K562 (cell line): ENCODE results near the gene RAB31. TPM values are rescaled to one million over a fixed set of nuclear protein-coding genes. Genes with fewer than 3 reads are reported as not detected.

Experiments
- ADNP ChIP-seq: fragments of 200-800 bp; sonication (Bioruptor generic); IDR thresholded peaks from 2 replicates; pipeline ENCODE4 v1.6.1; 2016; ENCODE audit warnings: missing genetic modification characterization, missing compliant biosample characterization
- GATAD2B ChIP-seq: fragments of 450-650 bp; IDR thresholded peaks from 2 replicates; pipeline ENCODE4 v1.6.1; 2017; ENCODE audit warnings: mild to moderate bottlenecking, borderline replicate concordance
- KDM1A ChIP-seq, 2 experiments: fragments of 450-650 bp; IDR thresholded peaks; 2 replicates each; pipeline ENCODE4 v1.6.1; 2016; ENCODE audit warnings: mild to moderate bottlenecking in 2 of 2
- SMARCB1 ChIP-seq: IDR thresholded peaks from 2 replicates; pipeline ENCODE4 v1.6.1; 2011; ENCODE audit warnings: improper control_type of control experiment, low read depth; ENCODE audit not compliant: insufficient read length
- SREBF1 ChIP-seq: fragments of 150-350 bp; IDR thresholded peaks from 2 replicates; pipeline ENCODE4 v1.6.1; 2014; ENCODE audit warnings: antibody characterized with exemption, low read depth, low read length, borderline replicate concordance
- TFAM ChIP-seq: fragments of 250-450 bp; sonication (Bioruptor Pico); conservative IDR thresholded peaks from 2 replicates; pipeline ENCODE4 v1.5.0; 2021; ENCODE audit warnings: mild to moderate bottlenecking, moderate library complexity
- ZC3H8 ChIP-seq: fragments of 450-650 bp; IDR thresholded peaks from 2 replicates; pipeline ENCODE4 v1.6.1; 2017
- ZFP30 ChIP-seq: fragments of 250-450 bp; sonication (Bioruptor Pico); IDR thresholded peaks from 2 replicates; pipeline ENCODE4 v1.8.0; 2022; ENCODE audit warnings: moderate library complexity, mild to moderate bottlenecking, inconsistent platforms, borderline replicate concordance
- ZNF518B ChIP-seq: fragments of 250-450 bp; sonication (Bioruptor Pico); IDR thresholded peaks from 2 replicates; pipeline ENCODE4 v1.5.0; 2021; ENCODE audit warnings: mild to moderate bottlenecking, moderate library complexity
- ZNF586 ChIP-seq: fragments of 450-650 bp; formaldehyde crosslinking; conservative IDR thresholded peaks from 2 replicates; pipeline ENCODE4 v1.4.0; 2020; ENCODE audit warnings: mild to moderate bottlenecking, moderate library complexity
- ZNF785 ChIP-seq: fragments of 250-450 bp; sonication (Bioruptor Pico); IDR thresholded peaks from 2 replicates; pipeline ENCODE4 v1.4.0; 2020; ENCODE audit warnings: mild to moderate bottlenecking
- polyA plus RNA-seq, 8 experiments: library from polyadenylated mRNA; depleted of rRNA in 4 of 8; stranded (reverse) in 5 of 8; unstranded in 3 of 8; fragments of >200 nt; fragmentation: Nextera tagmentation in 2 of 8; fragmentation: Illumina TruSeq in 1 of 8; extraction: Ambion mirVana in 2 of 8; extraction: Trizol in 1 of 8; gene quantifications; 2 replicates each; pipeline versions ENCODE4 v1.2.1 to v1.2.3, GENCODE V29; 2011 to 2014; ENCODE audit warnings: inconsistent platforms in 1 of 8, missing spikeins in 1 of 8
- total RNA-seq, 7 experiments: library from RNA; depleted of rRNA in 6 of 7; stranded (reverse); fragments of >200 nt in 6 of 7; fragmentation: Illumina TruSeq in 2 of 7; extraction: Trizol in 2 of 7; gene quantifications; 2 replicates each; pipeline versions ENCODE4 v1.2.1 to v1.2.3, GENCODE V29; 2011 to 2021; ENCODE audit warnings: low replicate concordance in 1 of 7
- TF ChIP-seq, protein P1 (sequence below): fragments of 450-650 bp; IDR thresholded peaks from 2 replicates; pipeline ENCODE4 v1.6.1; 2016; ENCODE audit warnings: low read depth

RAB31 gene
- total and polyA plus RNA-seq, 9 of the 15 experiments (the other 6 are each of a cell fraction or from before 2014, with no cell fraction given), result 20.7 to 70.4 (median 41.3) TPM

DNA sequence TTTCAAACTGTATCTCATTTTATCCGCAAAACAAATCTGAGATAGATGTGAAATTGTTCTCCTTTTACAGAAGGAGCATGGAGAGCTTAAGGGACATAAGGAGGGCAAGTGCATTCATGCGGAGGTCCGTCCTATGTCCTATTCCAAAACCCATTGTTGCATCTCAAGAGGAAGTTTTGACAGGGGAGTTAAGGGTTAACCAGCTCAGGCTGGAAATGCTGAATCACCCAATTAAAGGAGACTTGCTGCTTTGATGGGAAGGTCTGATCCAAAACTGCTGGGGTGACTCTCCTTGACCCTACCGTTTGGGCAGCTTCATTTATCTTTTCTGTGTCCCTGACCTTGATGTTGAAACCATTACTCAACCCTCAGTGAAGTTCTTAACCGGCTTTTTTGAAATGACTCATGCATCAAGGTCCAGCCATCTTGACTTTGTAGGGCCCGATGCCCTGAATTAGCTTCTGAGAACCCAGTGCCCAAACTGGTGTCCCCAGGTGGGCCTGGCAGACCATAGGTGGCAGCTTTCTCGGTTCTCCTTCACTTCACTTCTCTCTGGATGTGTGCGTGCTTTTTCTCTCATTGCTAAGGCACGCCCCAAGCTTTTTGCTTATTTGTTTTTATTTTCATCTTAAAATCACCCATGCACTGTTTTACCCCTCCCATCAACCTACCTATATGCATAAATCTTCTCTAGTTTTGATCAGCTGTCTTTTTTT lies 161.8 kb downstream of the RAB31 start (continued):
- no peak for TF ChIP-seq TFAM
- no peak for TF ChIP-seq ZFP30 (CRISPR knock-in tag)
- no peak for TF ChIP-seq GATAD2B
- peak; percentile 93 for TF ChIP-seq SMARCB1
- TF ChIP-seq ZC3H8, result no peak
- no peak for TF ChIP-seq SREBF1
- TF ChIP-seq, protein P1, sequence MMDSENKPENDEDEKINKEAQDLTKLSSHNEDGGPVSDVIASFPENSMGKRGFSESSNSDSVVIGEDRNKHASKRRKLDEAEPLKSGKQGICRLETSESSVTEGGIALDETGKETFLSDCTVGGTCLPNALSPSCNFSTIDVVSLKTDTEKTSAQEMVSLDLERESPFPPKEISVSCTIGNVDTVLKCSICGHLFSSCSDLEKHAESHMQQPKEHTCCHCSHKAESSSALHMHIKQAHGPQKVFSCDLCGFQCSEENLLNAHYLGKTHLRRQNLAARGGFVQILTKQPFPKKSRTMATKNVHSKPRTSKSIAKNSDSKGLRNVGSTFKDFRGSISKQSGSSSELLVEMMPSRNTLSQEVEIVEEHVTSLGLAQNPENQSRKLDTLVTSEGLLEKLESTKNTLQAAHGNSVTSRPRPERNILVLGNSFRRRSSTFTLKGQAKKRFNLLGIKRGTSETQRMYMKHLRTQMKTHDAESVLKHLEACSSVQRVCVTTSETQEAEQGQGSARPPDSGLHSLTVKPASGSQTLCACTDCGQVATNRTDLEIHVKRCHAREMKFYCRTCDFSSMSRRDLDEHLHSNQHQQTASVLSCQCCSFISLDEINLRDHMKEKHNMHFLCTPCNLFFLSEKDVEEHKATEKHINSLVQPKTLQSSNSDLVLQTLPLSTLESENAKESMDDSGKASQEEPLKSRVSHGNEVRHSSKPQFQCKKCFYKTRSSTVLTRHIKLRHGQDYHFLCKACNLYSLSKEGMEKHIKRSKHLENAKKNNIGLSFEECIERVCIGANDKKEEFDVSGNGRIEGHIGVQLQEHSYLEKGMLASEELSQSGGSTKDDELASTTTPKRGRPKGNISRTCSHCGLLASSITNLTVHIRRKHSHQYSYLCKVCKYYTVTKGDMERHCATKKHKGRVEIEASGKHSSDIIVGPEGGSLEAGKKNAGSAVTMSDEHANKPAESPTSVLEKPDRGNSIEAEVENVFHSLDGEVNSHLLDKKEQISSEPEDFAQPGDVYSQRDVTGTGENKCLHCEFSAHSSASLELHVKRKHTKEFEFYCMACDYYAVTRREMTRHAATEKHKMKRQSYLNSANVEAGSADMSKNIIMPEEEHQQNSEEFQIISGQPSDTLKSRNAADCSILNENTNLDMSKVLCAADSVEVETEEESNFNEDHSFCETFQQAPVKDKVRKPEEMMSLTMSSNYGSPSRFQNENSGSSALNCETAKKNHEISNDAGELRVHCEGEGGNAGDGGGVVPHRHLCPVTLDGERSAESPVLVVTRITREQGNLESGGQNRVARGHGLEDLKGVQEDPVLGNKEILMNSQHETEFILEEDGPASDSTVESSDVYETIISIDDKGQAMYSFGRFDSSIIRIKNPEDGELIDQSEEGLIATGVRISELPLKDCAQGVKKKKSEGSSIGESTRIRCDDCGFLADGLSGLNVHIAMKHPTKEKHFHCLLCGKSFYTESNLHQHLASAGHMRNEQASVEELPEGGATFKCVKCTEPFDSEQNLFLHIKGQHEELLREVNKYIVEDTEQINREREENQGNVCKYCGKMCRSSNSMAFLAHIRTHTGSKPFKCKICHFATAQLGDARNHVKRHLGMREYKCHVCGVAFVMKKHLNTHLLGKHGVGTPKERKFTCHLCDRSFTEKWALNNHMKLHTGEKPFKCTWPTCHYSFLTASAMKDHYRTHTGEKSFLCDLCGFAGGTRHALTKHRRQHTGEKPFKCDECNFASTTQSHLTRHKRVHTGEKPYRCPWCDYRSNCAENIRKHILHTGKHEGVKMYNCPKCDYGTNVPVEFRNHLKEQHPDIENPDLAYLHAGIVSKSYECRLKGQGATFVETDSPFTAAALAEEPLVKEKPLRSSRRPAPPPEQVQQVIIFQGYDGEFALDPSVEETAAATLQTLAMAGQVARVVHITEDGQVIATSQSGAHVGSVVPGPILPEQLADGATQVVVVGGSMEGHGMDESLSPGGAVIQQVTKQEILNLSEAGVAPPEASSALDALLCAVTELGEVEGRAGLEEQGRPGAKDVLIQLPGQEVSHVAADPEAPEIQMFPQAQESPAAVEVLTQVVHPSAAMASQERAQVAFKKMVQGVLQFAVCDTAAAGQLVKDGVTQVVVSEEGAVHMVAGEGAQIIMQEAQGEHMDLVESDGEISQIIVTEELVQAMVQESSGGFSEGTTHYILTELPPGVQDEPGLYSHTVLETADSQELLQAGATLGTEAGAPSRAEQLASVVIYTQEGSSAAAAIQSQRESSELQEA, result no peak
- TF ChIP-seq ADNP (tag), result no peak
- no peak for TF ChIP-seq ZNF586 (CRISPR knock-in tag)
- TF ChIP-seq ZNF785 (CRISPR knock-in tag), result no peak
- TF ChIP-seq ZNF518B (CRISPR knock-in tag), result no peak
- no peak for TF ChIP-seq KDM1A (IDR thresholded peaks at IDR 0.05)
